Fibroblast of mammary gland (primary cell): Measurements from ENCODE around the gene TSNAXIP1.
A peak's percentile ranks its signal among the peaks of the same experiment; 100 is the strongest.

ENCODE experiments used
- DNase-seq: peaks from one replicate; pipeline ENCODE4 v3.0.0-alpha.2; 2010; ENCODE audit warnings: low read depth
- H3K4me3 ChIP-seq: 2 replicates; pipeline ENCODE4 v1.5.1; 2011; ENCODE audit warnings: low read depth, mild to moderate bottlenecking, low read length, moderate library complexity; ENCODE audit not compliant: control insufficient read depth
- CTCF ChIP-seq: conservative IDR thresholded peaks from 2 replicates; pipeline ENCODE4 v1.5.1; 2011; ENCODE audit warnings: low read depth, low read length, inconsistent platforms; ENCODE audit not compliant: control insufficient read depth, insufficient read depth

Gene TSNAXIP1

DNA sequence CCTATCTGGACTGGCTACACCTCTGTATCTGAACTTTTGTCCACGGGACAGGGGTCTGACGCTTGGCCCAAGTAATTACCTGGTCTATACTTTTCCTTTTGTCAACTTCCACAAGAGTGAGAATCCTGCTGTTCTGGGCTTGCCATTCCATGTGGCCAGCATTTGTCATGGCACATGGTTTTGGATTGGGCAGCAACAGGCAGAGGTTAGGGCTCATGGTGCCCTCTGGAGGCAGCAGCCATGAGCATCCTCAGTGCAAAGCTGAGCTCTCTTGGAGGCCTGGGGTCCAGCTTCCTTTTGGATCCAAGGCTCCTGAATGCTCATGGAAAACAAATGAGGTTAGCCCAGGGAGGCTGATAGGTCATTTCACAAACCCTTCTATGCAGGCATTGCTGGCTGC lies 58.6 kb downstream of the TSNAXIP1 start:
- peak; percentile 48 for TF ChIP-seq CTCF
- peak; percentile 61 for DNase-seq
- H3K4me3 ChIP-seq: no peak overlapping the region

GRCh38 chr16:67868290-67868689 lies 61.6 kb downstream of the TSNAXIP1 start:
- no peak overlapping the region for H3K4me3 ChIP-seq
- no peak for DNase-seq
- no peak for TF ChIP-seq CTCF

DNA sequence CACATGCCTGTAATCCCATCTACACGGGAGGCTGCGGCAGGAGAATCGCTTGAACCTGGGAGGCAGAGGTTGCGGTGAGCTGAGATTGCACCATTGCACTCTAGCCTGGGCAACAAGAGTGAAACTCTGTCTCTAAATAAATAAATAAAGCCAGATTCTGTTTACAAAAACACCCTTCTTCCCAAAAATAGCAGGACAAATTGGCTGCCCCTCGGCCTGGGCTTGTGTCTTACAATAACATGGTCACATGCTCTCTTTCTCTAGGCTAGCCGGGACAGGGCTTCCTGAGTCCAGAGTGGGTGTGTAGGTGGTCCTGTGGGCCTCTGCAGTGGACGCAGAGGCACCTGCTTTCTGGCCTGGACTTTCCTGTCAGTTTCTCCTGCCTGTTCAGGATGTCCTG lies 63.0 kb downstream of the TSNAXIP1 start:
- no peak overlapping the region for H3K4me3 ChIP-seq
- no peak for DNase-seq

DNA sequence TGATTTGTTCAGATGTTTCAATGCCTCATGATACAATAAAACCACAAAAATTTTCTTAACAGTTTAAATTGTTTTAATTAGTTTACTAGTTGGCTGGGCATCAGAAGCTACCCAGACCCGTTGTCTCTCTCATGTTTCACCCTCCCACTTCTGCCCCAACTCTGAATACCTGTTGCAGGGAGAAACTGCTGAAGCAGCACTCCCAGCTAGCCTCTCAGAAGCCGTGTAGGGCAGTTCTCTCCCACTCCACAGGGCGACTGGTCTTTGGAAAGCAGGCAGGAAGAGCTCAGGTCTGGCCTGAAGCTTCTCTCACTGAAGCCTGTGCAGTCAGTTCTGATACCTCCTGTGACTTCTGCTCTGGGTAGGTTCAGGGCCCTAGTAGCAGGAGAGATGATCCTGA lies 64.6 kb downstream of the TSNAXIP1 start:
- no peak for TF ChIP-seq CTCF
- DNase-seq: no peak
- H3K4me3 ChIP-seq: no peak overlapping the region

More for the DNA sequence above, 63.0 kb downstream of the TSNAXIP1 start:
- no peak for TF ChIP-seq CTCF

- H3K4me3 ChIP-seq: no peak overlapping the region
Measured at GRCh38 chr16:67872131-67872630, 65.5 kb downstream of the TSNAXIP1 start.

DNA sequence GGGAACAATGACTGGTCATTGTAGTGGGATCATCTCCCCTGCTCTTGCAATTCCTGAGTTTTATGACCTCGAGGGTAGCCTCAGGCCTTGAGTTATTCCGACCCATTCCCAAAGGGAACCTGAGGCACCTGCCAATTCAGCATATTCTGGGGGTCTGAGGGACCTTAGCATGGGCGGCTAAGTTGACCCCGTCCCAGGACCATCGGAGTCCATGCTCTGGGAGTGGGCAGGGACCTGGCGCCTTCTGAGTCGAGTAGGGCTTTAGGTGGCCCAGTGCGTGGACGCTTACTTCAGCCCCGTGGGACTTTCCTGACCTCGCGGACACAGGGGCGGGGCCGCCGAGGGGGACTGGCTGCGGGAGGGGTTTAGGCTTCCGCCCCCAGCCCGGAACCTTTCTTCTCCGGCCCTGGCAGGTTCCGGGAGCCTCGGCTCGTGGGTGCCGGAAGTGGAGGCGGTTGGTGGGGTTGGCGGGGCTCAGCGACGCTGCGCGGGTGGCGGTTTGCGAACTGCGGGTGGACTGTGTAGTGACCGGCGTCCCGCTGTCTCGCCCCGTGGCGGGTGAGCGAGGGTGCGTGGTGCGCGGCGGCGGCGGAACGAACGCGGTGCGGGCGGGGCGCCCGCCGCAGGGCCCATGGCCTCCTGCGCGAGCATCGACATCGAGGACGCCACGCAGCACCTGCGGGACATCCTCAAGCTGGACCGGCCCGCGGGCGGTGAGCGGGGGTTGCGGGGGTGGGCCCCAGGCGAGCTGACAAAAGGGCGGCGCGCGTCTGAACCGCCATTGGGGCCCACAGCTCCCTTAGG lies 66.1 kb downstream of the TSNAXIP1 start, which contains the start of gene EDC4:
EDC4 (plus strand) TSS at position 422 of the 804 bp plus-strand sequence; CDS start at position 632, 210 bp downstream.
- TF ChIP-seq CTCF: no peak
- DNase-seq: peak; percentile 73
- peak within 1 kb of the TSS; percentile 88 for H3K4me3 ChIP-seq

More at GRCh38 chr16:67872131-67872630, 65.5 kb downstream of the TSNAXIP1 start:
- DNase-seq: no peak
- TF ChIP-seq CTCF: no peak
